NCI-H2107 treated with DMSO at 0.1 percent for 48 hours (cell line): ENCODE measurements around the gene KLHL30.

Experiments used
- DNase-seq: peaks from one replicate; lab custom pipeline; 2025; ENCODE audit not compliant: unreplicated experiment; lab: John Stamatoyannopoulos, UW

The KLHL30 gene

DNA sequence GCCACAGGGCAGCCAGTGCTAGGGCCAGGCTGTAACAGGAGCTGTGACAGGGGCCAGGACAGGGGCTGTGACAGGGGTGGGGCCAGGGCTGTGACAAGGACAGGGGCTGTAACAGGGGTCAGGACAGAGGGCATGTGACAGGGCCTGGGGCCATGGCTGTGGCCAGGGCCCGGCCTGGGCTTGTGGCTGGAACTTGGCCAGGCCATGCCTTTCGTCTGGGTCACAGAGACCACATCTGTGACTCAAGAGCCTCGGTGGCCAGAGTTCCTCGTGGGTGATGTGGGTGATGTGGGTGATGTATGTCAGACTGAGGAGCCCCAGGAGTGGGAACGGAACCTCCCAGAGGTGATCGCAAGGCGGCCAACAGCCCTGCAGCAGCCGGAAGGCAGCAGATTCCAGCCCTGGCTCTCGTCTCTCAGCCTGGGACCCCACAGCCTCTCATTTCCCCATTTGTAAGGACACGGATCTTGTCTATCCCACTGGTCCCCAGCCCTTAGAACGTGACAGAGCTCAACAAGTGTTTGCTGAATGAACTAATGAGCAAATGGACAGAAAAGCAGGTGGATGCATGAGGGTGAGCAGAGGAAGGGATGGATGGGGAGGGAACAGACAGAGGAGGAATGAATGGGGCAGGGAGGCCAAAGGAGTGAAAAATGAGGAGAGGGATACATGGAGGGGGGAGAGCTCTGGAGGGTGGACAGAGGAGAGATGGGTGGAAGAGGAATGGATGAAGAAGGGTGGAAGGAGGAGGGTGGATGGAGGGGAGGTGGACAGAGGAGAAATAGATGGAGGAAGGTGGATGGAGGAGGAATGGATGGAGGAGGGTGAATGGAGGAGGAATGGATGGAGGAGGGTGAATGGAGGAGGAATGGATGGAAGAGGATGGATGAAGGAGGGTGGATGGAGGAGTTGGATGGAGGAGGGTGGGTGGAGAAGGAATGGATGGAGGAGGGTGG is 21.0 kb upstream of the KLHL30 start:
- no peak for DNase-seq

DNA sequence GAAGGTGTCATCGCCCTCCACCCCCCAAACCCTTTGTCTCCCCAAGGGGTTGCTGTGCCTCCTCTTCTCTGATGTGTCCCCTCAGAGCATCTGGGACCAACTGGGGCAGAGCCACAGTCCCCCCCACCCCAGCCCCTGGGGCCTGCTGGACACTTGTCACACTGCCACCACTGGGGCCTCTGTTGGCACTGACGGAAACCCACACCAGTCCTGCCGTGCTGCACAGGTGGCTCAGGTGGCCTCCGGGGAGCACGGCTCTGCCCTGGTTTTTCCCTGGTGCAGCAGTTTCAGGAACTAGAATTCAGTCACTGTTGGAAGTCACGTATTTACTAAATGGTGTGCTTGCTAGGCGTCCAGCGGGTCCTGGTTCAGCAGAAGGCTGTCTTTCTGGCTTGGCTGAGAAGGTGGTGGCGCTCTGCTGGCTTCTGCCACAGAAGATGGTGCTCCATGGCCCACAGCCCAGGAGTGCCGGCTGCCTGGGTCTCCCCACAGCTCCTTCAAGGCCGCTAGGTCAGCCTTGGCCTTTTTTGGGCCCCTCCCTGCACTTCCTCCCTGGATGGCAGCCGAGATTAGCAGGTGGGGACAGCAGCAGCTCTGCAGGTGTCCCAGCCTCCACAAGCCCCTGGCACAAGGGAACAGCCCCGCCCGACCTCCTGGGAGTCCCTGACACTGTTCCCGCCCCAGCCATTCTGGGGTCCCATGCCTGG is 18.6 kb upstream of the KLHL30 start:
- DNase-seq, result no peak

- no peak for DNase-seq
Observed at GRCh38 chr2:238120463-238121298, 17.8 kb upstream of the KLHL30 start.

GRCh38 chr2:238121511-238122286 is 16.8 kb upstream of the KLHL30 start:
- no peak for DNase-seq

GRCh38 chr2:238122287-238123217 is 15.9 kb upstream of the KLHL30 start:
- DNase-seq, result no peak

- no peak for DNase-seq
Observed at GRCh38 chr2:238123218-238123971, 15.1 kb upstream of the KLHL30 start.

DNA sequence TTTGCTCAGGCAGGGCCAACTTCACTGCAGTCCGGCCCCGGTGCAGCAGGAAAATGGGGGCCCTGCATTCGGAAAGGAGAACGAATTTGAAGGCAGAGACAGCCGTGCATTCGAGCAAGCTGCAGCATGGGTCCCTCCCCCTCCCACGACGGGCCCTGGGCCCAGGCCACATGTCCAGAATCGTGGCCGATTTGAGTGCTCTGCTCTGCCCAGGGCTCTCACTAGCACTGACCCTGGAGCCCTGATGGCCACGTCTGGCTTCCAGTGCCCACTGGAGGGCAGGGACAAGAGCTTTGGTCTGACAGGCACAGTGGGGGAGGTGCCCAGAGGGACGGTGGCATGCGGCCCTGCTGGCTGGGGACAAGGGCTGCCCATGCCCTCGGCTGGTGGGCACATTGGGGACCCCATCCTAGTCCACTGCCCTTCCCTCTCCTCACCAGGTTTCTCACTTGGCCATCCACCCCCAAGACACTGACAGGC is 14.4 kb upstream of the KLHL30 start:
- no peak for DNase-seq

GRCh38 chr2:238124488-238125126 is 13.9 kb upstream of the KLHL30 start:
- DNase-seq, result no peak

DNA sequence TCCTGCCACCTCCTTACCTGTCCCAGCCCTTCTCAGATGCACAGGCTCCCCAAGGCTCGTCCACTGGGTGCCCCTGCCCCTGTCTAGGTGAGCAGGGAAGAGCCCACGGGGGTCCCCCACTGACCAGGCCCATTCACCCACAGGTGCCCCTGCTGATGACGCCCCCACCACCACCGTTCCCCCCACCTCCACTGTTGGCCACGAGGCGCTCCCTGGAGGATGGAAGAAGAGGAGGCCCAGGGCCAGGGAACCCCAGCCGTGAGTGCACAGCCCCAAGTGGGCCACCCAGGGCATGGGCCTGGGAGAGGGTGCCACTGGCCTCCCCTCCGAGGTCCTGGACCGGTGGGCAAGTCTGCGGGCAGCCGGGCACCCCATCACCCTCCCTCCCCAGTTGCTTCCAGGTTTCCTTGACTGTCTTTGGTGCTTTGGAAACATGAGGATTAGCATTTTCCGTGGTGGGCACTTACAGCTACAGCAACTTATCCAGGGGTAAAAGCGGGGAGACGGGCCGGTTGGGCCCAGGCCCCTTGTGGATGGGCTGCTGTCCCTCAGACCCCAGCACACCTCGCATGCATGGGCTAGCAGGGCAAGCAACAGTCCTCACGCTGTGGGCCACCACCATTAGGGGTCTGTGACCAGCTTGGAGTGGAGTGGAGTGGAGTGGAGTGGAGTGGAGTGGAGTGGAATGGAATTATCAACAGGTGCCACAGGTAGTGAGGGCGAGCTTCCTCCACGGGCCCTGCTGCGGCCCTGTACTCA is 13.2 kb upstream of the KLHL30 start:
- DNase-seq, result no peak

- DNase-seq, result no peak
Observed at GRCh38 chr2:238126338-238126737, 12.1 kb upstream of the KLHL30 start.

DNA sequence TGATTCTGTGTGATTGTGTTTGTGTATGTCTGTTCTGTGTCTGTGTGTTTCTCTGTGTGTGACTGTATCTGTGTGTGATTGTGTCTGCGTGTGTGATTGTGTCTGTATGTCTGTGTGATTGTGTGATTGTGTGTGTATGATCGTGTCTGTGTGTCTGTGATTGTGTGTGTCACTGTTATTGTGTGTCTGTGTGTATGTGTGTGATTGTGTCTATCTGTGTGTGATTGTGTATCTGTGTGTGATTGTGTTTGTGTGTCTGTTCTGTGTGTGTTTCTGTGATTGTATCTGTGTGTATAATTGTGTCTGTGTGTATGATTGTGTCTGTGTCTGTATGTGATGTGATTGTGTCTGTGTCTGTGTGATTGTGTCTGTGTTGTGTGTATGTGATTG is 11.7 kb upstream of the KLHL30 start:
- no peak for DNase-seq

DNA sequence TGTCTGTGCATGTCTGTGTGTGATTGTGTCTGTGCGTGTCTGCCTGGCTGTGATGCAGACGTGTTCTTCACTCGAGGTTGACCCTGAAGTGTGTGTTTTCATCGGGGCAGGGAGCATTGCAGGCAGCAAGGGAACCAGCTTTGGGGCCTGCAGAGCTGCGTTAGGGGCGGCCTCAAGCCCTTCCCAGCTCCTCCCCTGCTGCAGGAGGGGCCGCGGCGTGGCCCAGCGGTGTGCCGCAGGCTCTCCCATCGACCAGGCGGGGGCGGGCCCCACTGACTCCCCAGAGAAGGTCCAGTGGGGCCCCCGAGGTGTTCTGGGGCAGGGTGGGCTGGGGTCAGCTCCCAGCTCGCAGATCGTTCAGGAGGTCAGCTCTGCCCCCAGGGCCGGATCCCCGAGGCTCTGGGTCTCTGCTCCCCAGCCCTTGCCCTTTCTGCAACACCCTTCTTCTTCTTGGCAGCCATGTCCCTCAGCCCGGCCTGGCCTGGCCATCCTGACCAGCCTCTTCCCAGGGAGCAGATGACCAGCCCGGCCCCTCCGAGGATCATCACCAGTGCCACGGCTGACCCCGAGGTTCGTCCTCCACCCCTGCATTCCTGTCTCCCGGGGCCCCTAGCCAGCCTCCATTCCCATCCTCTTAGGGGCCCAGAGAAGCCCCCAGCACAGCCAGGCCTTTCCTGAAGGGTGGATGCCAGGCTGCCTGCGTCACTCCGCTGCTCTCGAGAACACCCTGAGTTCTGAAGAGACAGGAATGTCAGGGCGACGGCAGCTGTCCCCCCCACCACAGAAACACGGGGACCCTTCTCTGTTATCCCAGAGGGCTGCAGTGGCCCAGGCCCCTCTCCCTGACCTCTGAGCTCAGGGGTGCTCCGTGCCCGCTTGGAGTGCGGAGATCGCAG is 11.1 kb upstream of the KLHL30 start:
- no peak for DNase-seq

DNA sequence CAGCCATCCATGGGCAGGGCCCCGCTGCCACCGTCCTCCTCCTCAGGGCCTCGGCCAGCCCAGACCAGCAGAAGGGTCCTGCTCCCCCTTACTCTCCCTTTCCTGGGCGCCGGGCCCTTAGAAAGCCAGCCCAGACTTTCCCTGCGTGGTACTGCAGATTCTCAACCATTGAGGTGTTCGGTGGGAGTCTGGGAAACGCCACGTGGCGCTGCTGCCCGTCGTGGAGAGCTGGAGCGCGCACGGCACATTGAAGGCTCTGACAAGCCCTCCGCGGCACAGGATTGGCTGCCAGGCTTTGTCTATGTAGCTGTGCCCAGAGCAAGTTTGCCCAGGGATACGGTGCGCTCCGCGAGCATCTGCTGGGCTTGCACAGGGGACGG is 10.4 kb upstream of the KLHL30 start:
- DNase-seq, result no peak

- no peak for DNase-seq
Observed at GRCh38 chr2:238128534-238129001, 9.9 kb upstream of the KLHL30 start.

GRCh38 chr2:238129166-238130010 is 9.1 kb upstream of the KLHL30 start:
- no peak for DNase-seq
